GM21786 (cell line): ENCODE measurements around the gene MAPRE2.

Experiments used
- ATAC-seq: cut with Tn5 transposase; IDR thresholded peaks from one replicate; pipeline ENCODE4 v1.9.1; 2021; ENCODE audit not compliant: unreplicated experiment

The MAPRE2 gene

GRCh38 chr18:35174093-35174731, 133.0 kb downstream of the MAPRE2 start:
- ATAC-seq: peak; percentile 84

- no peak for ATAC-seq
Measured at GRCh38 chr18:35174745-35175144, 133.5 kb downstream of the MAPRE2 start.

GRCh38 chr18:35176925-35177324, 135.7 kb downstream of the MAPRE2 start:
- no peak for ATAC-seq

- ATAC-seq: no peak
Measured at GRCh38 chr18:35178260-35178659, 137.0 kb downstream of the MAPRE2 start.

- ATAC-seq: no peak
Measured at GRCh38 chr18:35179906-35180305, 138.7 kb downstream of the MAPRE2 start.

- no peak for ATAC-seq
Measured at GRCh38 chr18:35180455-35180854, 139.2 kb downstream of the MAPRE2 start.

GRCh38 chr18:35182151-35182550, 140.9 kb downstream of the MAPRE2 start:
- no peak for ATAC-seq

- no peak for ATAC-seq
Measured at GRCh38 chr18:35183886-35184285, 142.7 kb downstream of the MAPRE2 start.

GRCh38 chr18:35185771-35186170, 144.6 kb downstream of the MAPRE2 start:
- no peak for ATAC-seq

- ATAC-seq: no peak
Measured at GRCh38 chr18:35186291-35187034, 145.2 kb downstream of the MAPRE2 start.

- no peak for ATAC-seq
Measured at GRCh38 chr18:35189510-35189909, 148.3 kb downstream of the MAPRE2 start.

GRCh38 chr18:35190948-35191697, 149.9 kb downstream of the MAPRE2 start:
- no peak for ATAC-seq

GRCh38 chr18:35191698-35192025, 150.4 kb downstream of the MAPRE2 start:
- no peak for ATAC-seq

GRCh38 chr18:35192415-35192814, 151.2 kb downstream of the MAPRE2 start:
- no peak for ATAC-seq
